SHP77 treated with DMSO at 0.1 percent for 48 hours (cell line): ENCODE data around the gene ATP6V1G2.
"Not testable (repeated sequence)": the region's sequence is repeated elsewhere in the genome, so short reads cannot be mapped to it uniquely, and the experiment has no call there.

ENCODE experiments used
- DNase-seq: peaks from one replicate; lab custom pipeline; 2025; lab: John Stamatoyannopoulos, UW

Gene ATP6V1G2

GRCh38 chr6:31546339-31546957 is at the start of gene ATP6V1G2:
Gene ATP6V1G2, minus strand, starts transcription at chr6:31546608. Its CDS starts 49 bp downstream, at chr6:31546559.
- DNase-seq, result peak; percentile 97

DNA sequence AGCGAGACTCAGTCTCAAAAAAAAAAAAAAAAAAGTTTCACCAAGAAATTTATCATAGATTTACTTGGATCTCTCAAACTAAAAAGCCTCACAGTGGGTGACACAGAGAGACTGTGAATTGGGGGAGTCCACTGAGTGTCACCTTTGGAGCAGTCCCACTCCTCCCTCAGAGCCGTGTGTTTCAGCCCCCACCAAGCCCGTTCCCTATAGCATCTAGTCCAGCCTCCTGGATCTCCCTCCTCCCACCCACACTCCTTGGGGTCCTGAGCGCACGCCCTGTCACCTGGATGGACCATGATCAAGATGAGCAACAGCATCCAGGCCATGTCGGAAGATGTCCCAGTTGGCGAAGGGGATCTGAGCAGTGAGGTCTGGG is 46.0 kb upstream of the ATP6V1G2 start:
- no peak for DNase-seq

DNA sequence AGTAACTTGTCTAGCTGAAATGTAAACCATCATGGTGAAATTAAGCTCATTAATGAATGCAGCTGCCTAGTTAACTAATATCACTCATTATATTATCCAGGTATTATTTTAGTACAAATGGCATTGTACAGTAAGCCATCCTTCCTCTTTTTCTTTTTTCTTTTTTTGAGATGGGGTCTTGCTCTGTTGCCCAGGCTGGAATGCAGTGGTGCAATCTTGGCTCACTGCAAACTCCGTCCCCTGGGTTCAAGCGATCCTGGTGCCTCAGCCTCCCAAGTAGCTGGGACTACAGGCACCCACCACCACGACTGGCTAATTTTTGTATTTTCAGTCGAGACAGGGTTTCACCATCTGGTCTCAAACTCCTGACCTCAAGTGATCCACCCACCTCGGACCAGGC is 44.3 kb upstream of the ATP6V1G2 start:
- DNase-seq, result not testable (repeated sequence)

DNA sequence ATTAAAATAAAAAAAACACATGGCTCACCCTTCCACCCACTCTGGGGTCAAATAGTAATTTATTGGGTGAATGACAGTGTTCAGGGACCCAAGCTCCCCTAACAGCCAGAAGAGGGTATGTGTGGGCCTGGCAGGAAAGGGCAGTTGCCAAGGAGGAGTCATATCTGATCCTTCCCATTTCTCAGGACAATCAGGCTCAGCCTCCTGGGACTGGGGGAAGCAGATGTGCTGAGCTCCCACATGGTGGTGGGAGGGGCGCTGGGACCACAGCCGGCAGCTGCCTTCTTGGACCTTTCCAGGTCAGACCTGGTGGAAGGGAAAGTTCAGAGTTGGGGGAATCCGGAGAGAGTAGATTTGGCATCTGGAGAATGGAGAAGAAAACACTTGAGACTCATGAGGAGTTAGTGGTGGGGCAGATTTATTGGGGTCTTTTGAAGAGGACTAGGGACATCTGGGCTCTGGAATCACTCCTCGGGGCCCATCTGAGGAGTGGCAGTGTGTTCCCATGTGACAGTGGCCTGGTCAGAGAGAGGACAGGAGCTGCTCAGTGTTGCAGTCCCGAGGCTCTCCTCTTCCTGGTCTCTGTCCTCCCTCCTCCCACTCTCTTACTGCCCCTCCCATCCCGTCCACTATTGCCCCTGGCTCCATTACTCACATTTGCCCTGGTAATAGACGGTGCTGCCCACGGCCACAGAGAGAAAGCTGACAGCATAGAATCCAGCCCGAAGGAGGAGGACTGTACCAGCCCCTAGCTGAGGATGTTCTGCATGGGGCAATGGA is 42.7 kb upstream of the ATP6V1G2 start:
- DNase-seq, result no peak

DNA sequence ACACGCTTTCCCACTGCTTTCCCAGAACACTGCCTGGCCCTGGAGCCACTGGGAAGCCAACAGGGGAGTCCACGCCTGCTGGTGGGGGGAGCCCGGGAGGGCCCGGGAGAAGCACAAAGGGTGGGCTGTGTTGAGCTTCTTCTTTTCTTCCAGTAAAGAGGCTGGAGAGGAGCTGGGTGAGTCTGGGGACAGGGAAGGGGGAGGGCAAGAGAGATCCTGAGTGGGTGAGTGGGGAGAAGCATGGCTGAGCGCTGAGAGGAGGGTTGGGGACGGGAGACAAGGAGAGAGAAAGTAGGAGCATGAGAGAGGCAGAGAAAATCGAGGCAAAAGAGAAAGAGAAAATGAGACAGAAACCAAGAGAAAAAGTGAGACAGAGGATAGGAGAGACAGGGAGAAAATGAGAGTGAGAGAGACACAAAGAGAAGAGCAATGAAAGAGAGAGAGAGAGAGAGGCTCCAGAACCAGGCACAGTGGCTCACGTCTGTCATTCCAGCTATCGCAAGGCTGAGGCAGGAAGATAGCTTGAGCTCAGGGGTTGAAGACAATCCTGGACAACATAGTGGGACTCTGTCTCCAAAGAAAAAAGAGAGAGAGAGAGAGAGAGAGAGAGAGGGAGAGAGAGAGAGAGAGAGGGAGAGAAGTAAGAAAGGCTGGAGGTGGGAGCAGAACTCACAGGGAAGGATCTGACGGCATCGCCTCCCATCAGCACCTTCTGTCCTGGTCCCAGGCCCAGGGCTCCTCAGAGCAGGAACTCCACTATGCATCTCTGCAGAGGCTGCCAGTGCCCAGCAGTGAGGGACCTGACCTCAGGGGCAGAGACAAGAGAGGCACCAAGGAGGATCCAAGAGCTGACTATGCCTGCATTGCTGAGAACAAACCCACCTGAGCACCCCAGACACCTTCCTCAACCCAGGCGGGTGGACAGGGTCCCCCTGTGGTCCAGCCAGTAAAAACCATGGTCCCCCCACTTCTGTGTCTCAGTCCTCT is 41.7 kb upstream of the ATP6V1G2 start:
- no peak for DNase-seq

- no peak for DNase-seq
These were observed 40.3 kb upstream of the ATP6V1G2 start for GRCh38 chr6:31586599-31587281.

GRCh38 chr6:31586008-31586407 is 39.6 kb upstream of the ATP6V1G2 start, which contains the start of gene LST1:
Gene LST1, plus strand, starts transcription at chr6:31586277. Its CDS starts 1,023 bp downstream, at chr6:31587300.
- DNase-seq, result no peak

- DNase-seq, result no peak
These were observed 39.1 kb upstream of the ATP6V1G2 start for GRCh38 chr6:31585491-31585890.

- DNase-seq, result no peak
These were observed 35.8 kb upstream of the ATP6V1G2 start, which contains the start of gene LTB for GRCh38 chr6:31582230-31582643. Gene LTB, minus strand, starts transcription at chr6:31582424. Its CDS starts 7 bp downstream, at chr6:31582417.

DNA sequence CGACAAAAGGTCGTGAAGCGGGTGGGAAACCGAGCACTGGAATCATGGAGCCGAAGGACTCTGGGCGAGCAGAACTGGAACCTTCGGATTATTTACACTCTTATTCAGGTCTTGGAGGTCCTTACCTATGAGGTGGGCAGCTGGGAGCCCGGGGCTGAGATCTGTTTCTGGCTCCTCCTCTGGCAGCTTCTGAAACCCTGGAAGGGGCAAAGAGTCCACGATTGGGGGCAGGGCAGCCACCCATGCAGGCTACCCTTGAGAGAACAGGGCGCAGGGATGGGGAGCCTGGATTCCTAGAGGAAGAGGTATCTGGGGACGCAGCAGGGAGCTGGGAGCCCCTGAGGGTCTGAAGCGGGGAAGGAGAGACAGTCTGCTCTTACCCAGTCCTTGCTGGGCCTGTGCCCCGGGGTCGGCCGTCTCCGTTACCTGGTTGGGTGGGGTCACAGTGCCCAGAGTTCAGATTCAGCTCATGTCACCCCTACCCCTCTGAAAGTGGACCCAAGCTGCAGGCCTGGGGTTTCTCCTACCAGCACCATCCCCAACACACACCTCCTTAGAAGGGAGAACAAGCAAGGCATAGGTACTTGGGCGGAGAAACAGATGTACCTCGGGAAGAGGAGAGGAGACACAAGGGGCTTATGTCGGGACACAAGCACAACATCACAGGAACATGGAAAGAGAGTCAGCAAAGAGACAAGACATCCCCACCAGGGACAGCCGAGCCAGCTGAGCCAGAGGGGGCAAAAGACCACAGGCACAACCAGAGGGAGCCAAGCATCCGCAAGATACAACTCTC is 35.2 kb upstream of the ATP6V1G2 start:
- DNase-seq, result no peak

DNA sequence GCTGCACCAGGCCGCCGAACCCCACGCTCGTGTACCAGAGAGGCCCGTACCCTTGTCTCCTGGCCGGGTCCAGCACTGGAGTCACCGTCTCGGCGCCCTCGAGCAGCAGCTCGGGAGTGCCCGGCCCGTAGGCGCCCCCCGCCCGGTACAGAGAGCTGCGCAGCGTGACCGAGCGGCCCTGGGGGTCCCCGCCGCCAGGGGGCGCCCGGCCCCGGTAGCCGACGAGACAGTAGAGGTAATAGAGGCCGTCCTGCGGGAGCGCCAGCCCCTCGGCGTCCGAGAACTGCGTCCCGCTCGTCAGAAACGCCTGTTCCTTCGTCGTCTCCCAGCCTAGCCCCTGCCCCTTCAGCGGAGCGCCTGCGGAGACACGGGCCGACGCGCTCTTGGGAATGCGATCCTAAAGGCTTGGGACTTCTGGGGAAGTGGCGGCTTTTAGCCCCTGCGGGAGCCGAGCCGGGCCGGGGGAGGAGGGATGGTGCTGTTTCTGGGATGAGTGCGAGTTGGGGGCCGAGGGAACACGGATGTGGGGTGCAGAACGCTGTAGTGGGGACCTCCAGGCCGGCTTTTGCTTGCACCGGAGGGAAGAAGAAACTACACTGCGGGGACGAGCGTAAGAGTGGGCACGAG is 34.5 kb upstream of the ATP6V1G2 start:
- peak; percentile 61 for DNase-seq

DNA sequence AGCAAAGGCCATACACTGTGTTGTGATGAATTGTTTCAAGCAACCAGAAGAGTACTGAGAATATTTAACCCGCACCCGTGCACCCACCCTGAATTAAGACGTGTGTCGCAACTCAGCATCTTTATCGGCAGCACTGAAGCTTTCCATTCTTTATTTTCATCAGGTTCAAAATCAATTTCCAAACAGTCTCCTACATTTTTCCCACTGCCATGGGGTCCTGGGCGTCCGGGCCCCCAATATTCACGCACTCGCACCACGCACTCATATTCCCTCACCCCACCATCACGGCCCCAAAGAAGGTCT is 34.0 kb upstream of the ATP6V1G2 start:
- DNase-seq, result no peak

GRCh38 chr6:31579546-31580437 is 33.4 kb upstream of the ATP6V1G2 start:
- DNase-seq, result no peak

DNA sequence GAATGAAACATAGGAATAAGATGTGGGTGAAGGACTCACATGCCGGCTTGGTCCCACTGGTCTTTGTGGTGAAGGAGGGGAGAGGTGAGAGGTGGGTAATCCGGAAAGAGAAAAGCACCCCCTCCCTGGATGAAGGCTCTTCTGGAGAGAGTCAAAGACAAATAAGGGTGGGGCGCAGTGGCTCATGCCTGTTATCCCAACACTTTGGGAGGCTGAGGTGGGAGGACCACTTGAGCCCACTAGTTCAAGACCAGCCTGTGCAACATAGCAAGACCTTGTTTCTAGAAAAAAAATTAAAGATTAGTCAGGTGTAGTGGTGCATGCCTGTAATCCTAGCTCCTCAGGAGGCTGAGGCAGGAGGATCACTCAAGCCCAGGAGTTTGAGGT is 32.7 kb upstream of the ATP6V1G2 start:
- DNase-seq, result no peak

DNA sequence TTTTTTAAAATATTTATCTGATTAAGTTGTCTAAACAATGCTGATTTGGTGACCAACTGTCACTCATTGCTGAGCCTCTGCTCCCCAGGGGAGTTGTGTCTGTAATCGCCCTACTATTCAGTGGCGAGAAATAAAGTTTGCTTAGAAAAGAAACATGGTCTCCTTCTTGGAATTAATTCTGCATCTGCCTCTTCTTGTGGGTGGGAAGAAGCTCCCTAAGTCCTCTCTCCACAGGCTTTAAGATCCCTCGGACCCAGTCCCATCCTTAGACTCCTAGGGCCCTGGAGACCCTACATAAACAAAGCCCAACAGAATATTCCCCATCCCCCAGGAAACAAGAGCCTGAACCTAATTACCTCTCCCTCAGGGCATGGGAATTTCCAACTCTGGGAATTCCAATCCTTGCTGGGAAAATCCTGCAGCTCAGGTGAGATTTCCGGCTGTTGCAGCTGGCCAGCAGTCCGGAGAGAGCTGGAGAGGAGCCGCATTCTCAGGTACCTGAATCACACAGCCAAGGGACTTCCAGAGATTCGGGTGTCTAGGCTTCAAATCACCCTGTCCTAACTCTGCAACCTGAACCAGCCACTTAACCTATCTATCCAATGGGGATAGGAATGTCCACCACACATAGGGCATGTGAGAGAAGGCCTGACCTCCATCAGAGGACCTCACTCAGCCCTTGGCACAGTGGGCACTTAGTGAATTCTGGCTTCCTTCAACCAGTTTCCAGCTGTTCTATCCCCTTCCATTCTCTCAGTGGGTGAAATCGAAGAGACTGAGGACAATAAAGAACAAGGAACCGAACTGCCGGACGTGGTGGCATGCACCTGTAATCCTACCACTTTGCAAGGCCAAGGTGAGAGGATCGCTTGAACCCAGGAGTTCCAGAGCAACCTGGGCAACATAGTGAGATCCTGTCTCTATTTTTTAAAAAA is 32.0 kb upstream of the ATP6V1G2 start:
- no peak for DNase-seq

GRCh38 chr6:31577579-31577966 is 31.2 kb upstream of the ATP6V1G2 start:
- DNase-seq, result no peak

- no peak for DNase-seq
These were observed 30.6 kb upstream of the ATP6V1G2 start for GRCh38 chr6:31576897-31577578.
